HK-2 (cell line): ENCODE results near the gene FAM177A1.
"Not testable (repeated sequence)": the region's sequence is repeated elsewhere in the genome, so short reads cannot be mapped to it uniquely, and the experiment has no call there.

Source experiments
- DNase-seq: peaks from one replicate; pipeline ENCODE4 v3.0.0-alpha.2; 2018; ENCODE audit not compliant: unreplicated experiment

Gene FAM177A1, protein sequence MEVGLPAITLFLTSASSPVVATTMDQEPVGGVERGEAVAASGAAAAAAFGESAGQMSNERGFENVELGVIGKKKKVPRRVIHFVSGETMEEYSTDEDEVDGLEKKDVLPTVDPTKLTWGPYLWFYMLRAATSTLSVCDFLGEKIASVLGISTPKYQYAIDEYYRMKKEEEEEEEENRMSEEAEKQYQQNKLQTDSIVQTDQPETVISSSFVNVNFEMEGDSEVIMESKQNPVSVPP

DNA sequence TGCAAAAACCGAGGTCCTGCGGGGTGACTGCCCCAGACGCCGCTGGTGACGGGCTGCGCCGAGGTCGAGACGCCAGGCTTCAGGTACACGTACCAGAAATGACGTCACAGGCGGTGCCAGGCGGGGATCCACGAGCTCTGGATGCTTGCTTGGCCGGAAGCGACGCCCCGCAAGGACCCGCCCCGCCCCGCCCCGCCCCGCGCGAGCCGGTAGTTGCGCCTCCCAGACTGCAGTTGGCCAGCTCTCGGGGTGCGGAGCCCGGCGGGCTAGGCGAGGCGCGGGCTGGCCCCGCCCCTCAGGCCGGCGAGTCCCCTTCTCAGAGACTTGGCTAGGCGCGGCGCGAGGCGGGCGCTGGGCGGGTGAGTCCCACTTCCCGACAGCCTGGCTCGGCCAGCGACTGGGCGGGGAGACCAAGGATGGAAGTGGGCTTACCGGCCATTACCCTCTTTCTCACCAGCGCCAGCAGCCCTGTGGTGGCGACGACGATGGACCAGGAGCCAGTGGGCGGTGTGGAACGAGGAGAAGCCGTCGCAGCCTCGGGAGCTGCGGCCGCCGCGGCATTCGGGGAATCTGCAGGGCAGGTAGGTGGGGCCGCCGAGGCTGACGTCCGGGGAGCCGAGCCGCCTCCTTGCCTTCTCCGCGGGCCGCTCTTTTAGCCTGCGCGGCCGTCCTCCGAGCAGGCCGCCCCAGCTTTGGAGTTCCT is at the start of gene FAM177A1:
TSS of gene FAM177A1 (plus strand) at position 225 of the 703 bp plus-strand sequence. CDS start at position 417, 192 bp downstream.
- peak; percentile 98 for DNase-seq

DNA sequence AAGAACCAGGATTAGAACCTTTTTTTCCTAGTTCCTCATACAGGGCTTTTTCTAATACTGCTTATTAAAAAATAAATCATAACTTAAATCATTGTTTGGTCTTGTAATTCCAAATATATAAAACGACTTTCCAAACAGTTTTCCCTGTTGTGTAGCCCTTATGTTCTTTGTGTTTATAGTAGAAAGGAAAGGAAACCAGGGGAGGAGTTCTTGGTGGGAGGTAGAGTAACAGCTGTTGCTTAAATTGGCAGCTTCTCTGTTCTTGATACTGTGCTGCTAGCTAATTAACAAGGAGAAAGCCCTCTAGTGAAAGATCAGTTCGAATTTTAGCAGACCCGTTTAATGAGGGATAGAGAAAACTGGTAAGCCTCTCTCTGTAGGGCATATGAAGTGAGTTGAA is 48.3 kb upstream of the FAM177A1 start:
- DNase-seq = no peak

DNA sequence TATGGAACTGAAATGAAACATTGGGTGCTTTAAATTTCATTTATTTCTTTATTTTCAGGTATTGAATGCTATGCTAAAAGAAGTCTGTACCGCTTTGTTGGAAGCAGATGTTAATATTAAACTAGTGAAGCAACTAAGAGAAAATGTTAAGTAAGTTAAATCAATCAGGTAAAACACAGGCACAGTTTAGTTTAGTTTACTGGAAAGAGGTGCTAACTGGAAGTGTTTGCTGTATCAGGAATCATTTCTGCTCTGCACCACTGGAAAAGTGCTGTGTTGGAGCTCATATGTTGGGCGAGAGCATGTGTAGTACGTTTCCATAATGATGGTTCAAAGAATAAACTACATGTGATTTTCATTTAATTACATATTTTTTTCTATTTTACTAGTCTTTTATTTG is 46.6 kb upstream of the FAM177A1 start:
- no peak for DNase-seq

DNA sequence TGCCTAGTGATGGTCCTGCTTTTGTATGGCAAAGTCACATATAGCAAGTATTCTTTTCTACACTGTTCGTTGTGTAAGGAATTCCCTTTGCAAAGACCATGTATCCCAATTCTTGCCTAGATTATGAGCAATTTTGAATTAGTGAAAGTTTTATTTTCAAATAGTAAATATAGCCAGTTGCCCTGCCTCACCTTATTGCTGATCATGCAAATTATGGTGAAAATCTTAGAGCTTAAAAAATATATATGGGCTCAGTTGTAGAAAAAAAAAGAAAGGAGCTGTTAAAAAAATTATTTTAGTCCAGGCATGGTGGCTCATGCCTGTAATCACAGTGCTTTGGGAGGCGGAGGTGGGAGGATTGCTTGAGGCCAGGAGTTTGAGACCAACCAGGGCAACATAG is 44.5 kb upstream of the FAM177A1 start:
- no peak for DNase-seq

DNA sequence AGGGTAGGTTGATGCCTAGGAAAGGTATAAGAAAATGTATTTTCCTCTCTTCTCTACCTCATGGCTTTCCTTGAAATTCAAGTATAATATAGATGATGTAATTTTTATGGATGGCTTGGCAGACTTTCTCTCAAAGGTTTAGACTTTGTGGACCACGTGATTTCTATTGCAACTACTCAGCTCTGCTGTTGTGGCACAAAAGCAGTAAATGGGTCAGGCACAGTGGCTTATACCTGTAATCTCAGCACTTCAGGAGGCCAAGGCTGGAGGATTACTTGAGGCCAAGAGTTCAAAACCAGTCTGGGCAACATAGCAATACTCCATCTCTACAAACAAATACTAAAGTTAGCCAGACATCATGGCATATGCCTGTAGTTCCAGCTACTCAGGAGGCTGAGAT is 41.2 kb upstream of the FAM177A1 start:
- DNase-seq = no peak

DNA sequence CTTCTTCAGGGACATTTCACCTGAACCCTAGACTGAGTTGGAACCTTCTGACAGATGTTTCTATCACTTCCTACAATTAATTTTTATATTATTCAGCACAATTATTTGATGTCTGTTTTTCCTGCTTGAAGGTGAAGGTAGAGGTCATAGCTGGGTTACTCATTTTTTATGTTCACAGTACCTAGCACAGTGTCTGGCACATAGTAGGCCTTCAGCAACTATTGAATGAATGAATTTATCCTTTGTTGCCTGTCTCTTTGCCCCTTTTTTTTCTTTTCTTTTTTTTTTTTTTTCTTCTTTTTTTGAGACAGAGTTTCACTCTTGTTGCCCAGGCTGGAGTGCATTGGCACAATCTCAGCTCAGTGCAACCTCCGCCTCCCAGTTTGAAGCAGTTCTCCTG is 29.5 kb upstream of the FAM177A1 start:
- no peak for DNase-seq

DNA sequence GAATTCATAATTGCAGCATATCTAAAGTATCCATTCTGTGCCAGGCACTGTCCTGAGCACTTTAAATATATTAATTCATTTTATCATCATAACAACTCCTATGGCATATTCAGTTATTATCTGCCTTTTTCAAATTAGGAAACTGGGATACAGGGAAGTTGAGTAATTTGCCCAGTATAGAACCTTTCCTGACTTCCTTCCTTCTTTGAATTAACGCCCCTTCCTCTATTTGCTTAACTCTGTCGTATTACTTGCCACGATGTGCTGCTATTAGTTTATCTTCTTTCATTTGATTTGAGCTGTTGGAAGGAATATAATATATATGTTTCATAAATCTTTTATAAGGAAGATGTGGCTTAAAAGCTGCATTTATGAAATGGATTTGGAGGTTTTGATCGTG is 25.4 kb upstream of the FAM177A1 start:
- DNase-seq = no peak

DNA sequence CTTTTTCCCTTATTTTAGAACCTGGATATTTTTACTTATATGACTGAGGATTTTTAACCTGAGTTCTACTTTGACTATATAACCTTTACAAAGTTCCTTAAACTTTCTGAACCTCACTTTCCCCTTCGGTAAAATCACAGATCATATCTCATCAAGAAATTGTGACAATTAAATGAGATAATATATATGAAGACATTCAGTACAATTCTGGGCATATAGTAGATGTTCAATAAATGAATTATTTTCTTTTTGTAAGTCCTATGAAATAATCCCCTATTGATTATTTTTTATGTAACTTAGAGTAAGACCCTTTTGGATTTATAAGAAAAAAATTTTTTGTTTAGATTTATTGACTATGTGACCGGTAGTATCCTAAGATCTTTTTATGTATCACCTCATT is 17.6 kb upstream of the FAM177A1 start:
- DNase-seq = no peak

DNA sequence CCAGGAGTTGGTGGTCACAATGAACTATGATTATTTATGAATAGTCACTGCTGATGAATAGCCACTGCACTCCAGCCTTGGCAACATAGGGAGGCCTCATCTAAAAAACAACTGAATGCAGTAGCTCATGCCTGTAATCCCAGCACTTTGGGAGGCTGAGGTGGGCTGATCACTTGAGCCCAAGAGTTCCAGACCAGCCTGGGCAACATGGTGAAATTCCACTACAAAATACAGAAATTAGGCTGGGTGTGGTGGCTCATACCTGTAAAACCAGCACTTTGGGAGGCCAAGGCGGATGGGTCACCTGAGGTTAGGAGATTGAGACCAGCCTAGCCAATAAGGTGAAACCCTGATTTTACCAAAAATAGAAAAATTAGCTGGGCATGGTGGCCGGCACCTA is 13.5 kb upstream of the FAM177A1 start:
- DNase-seq = no peak

DNA sequence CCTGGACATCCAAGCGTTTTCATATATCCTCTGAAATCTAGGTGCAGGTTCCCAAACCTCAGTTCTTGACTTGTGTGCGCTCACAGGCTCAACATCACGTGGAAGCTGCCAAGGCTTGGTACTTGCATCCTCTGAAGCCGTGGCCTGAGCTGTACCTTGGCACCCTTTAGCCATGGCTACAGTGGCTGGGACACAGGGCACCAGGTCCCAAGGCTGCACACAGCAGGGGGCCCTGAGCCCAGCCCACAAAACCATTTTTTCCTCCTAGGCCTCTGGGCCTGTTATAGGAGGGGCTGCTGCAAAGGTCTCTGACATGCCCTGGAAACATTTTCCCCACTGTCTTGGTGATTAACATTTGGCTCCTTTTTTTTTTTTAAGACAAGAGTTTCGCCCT is 11.6 kb upstream of the FAM177A1 start:
- peak; percentile 7 for DNase-seq

DNA sequence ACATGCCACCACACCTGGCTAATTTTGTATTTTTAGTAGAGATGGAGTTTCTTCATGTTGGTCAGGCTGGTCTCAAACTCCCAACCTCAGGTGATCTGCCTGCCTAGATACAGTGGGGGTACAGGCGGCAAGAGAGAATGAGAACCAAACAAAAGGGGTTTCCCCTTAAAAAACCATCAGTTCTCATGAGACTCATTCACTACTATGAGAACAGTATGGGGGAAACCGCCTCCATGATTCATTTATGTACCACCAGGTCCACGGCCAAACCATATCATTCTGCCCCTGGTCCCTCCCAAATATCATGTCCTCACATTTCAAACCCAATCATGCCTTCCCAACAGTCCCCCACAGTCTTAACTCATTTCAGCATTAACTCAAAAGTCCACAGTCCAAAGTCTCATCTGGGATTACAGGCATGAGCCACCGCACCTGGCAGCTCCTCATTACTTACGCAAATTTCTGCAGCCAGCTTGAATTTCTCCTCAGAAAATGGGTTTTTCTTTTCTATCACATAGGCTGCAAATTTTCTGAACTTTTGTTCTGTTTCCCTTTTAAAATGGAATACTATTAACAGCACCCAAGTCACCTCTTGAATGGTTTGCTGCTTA is 11.0 kb upstream of the FAM177A1 start:
- not testable (repeated sequence) for DNase-seq

DNA sequence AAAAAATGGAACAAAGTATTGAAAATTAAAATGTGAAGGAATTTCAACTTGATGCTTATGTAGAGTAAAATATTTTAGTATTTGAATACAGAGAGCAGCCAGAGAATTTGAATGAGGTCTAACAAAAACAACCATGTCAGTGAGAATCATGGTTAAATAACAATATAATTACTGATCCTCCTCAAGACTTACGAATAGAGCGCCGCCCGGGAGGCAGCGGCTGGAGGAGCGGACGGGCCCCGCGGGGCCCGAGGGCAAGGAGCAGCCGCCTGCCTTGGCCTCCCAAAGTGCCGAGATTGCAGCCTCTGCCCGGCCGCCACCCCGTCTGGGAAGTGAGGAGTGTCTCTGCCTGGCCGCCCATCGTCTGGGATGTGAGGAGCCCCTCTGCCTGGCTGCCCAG is 7.8 kb upstream of the FAM177A1 start:
- DNase-seq = not testable (repeated sequence)

DNA sequence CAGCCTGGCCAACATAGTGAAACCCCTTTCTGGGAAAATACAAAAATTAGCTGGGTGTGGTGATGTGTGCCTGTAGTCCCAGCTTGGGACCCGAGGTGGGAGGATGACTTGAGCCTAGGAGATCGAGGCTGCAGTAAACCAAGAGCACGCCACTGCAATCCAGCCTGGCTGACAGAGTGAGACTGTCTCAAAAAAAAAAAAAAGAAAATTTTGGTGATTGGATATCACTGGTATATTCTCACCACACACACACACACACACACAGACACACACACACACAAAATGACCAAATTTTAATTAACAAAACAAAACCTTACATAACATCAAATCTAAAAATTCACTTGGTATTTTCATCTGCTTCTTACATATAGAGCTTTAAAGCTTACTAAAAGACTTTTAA is 3.4 kb upstream of the FAM177A1 start:
- no peak for DNase-seq

DNA sequence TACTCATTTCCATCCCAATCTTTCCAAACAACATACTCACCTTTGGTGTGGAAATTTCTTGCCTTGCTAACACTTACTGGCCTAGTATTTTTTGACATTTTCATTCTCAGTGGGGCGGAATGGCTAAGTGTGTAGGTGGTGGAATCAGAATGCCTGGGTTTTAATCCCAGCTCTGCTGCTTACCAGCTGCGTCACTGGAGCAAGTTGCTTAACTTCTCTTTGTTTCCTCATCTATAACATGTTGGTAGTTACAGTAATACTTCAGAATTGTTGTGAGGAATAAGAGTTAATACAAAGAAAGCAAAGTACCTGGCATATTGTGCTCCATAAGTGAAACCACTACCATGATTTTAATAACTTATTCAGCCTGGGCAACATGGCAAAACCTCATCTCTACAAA is 3.0 kb upstream of the FAM177A1 start:
- DNase-seq = no peak

DNA sequence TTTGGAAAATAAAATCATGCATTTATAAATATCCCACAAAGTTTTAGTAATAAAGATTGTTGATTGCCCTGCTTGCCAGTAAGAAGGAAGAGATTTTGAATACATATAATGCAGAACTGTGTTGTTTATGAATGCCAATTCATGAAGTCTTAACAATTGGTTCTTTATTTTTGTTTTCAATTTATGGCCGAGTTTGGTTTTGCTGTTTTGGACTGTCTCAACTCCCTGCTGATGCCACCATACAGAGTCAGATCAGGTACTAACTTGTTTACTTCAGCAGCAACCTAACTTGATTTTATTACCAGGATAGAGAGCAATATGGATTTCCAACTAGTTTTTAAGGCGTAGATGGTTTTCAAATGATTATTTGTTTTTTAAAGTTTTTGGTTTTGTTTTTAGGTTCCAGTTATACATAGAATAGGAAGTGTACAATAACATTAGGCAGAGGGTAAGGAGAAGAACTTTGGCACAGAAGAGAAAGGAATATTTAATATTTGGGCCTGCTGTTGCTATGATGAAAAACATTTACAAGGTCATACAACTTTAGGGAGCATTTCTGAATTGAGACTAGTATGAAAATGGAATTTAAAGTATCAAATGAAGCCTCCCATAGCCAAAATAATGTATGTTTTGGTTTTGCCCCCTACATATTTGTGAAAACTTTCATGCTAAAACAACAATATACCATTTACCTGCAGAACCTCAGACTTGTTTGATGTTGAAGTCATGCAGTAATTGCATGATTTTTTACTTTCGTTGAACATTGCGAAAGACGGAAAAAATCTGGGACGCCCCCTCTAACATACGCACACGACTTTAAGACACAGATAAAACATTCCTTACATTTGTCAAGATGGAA is 904 bp upstream of the FAM177A1 start:
- no peak for DNase-seq

DNA sequence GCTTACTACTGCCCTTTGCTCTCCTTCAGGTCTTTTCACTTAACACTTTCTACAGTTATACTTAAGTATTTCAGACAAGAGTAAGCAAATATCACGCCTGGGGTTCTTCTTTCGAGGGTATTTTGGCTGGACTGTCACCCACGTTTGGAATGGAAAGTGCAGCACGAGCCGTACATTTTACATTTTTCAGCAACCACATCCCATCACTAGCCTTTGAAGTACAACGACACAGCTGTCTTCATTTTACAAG is 349 bp upstream of the FAM177A1 start:
- DNase-seq = no peak

DNA sequence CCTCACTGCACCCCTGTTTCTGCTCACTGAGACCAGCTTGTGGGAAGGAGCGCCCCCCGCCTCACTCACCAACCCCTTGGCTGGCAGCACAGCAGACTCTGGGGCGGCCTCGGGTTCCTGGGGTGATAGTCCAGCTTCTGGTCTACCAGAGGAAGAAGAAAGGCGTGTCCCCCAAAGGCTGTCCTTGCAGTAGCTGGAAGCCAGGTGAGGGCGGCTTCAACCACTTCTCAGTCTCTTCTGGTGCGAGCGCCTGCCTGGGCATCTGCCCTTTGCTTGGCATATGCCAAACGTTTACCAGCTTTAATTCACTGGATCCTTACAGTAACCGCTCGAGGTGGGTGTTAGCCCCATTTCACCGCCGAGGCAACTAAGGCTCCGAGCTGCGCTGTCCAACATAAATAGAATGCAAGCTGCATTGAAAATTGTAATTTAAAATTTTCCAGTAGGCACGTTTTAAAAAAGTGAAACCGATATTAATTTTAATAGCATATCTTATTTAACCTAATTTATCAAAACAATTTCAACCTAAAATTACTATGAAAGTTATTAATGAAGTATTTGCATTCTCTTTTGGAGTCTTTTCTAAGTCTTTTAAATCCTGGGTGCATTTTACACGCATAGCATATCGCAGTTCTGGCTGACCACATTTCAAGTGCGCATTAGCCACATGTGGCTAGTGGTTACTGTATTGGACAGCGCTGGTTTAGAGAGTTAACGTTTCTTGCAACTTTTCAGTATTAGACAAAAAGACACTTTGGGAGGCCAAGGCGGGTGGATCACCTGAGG is 872 bp downstream of the FAM177A1 start:
- peak; percentile 56 for DNase-seq

DNA sequence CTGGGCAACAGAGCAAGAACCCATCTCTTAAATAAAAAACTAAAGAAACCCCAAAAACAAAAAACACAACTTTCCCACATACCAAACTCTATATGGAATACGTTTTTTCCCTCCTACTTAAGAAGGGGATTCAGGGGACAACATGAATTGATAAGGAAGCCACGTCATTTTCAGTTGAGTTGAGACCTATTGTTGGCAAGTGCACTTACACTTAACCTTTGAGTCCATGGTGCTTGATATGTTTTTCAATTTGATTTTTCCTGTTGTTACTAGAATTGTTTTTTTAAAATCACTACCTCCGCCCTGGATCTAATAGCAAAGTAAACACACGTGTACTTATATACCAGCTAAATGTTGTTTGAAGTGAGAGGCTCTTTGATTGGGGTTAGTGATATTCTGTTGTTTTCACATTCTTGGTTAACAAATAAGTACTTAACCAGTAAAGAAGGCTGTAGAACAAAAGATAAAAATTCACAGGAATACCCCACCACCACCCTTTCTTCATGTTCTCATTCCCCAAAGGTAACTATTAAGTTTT is 2.0 kb downstream of the FAM177A1 start:
- no peak for DNase-seq

DNA sequence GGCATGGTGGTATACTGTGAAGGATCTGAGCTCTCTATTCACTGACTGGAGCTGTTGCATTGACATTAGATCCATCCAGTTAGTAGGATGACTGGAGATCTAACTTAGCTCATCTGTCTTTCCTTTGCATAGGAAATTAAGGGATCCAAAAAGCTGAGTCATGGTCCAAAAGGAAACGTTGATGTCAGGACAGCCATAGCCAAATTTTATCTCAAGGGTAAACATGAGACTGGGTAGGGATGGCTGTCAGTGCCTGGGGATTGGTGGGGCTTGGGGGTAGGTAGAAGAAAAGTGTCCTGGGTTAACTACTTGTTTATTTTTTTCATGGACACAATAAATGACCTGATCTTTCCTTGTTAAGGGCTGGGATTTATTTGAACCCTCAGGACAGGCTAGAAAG is 4.6 kb downstream of the FAM177A1 start:
- DNase-seq = no peak

DNA sequence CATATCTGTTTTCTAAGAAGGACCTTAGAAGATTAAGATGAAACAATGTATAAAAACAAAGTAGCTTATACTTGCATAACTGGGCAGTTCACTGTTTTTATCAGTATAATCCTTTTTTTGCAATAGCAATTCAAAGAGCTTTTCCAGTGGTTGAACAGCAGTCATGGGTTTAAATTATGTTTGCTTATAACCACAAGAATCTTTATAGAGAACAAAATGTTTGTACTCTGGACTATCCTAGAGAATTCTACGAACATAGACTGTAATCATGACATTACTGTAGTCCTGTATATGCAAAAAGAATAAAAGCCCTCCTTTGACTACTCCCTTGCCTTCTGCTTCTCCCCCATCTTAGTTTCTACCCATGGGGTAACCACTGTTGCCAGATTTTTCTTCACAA is 5.7 kb downstream of the FAM177A1 start:
- no peak for DNase-seq

DNA sequence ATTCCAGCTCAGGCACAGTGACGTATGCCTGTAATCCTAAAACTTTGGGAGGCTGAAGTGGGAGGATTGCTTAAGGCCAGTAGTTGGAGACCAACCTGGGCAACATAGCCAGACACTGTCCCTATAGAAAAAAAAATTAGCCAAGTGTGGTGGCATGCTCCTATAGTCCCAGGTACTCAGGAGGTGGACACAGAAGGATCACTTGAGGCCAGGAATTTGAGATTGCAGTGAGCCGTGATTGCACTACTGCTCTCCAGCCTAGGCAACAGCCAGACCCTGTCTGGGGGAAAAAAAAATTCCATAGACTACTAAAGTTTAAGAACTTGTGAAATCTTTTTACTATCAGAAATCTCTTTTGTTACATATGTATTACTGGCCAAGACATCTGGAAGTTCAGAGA is 6.6 kb downstream of the FAM177A1 start:
- DNase-seq = no peak
